GM21367 (cell line): Measurements from ENCODE around the gene LURAP1L.

ENCODE experiments used
- ATAC-seq: cut with Tn5 transposase; IDR thresholded peaks from one replicate; pipeline ENCODE4 v1.9.1; 2021; ENCODE audit not compliant: unreplicated experiment

LURAP1L gene

DNA sequence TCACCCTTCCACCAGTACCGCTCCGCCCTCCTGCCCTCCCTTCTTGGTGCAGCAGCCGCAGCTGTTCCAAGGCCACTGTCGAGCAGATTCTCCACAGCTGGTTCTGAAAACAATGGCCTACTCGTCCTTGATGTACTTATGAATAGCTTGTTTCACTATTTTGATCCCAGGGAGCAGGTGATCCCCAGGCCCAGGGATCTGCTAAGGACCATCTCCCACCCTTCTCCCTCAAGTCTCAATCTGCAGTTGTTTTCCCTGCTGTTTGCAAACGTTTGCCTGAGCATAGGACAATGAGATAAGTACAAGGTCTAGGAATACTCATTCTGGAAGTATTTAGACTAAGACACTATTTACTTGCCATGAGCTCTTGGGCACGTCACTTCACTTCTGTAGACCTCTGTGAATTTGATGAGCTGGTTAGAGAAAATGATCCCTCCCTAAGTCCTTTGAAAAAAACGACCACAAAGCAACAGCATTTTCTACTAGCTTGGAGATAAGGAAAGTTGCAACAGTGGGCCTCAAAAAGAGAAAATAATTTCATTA, 1.8 kb downstream of the LURAP1L start:
- ATAC-seq: no peak

GRCh38 chr9:12777121-12778022, 2.6 kb downstream of the LURAP1L start:
- no peak for ATAC-seq

DNA sequence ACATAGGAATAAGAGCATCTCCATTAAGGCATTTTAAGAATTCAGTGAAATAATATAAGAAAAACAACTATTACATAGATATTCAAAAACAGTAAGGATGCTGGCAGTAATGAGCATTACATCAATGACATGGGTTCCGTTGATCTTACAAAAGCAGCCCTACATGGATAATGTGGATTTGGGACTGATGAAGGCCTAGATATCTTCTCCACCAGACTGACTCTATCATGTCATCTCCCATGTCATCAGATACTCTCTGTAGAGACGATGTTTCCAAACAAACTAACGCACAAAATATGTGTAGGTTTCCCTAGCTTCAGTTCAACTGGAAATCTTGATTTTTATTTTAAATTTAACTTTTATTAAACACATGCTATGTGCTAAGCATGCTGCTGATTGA, 3.6 kb downstream of the LURAP1L start:
- ATAC-seq: no peak

DNA sequence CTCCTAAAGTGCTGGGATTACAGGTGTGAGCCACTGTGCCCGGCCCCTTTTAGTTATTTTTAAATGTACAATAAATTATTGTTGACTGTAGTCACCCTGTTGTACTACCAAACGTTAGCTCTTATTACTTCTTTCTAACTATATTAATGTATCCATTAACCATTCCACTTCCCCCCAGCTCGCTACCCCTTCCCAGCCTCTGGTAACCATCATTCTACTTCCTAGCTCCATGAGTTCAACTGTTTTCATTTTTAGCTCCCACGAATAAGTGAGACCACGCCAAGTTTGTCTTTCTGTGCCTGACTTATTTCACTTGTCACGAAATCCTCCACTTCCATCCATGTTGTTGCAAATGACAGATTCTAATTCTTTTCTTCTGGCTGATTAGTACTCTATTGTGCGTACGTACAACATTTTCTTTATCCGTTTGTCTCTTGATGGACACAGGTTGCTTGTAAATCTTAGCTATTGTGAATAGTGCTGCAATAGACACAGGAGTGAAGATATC, 6.5 kb downstream of the LURAP1L start:
- no peak for ATAC-seq

- no peak for ATAC-seq
Observed at GRCh38 chr9:12783767-12784460, 9.1 kb downstream of the LURAP1L start.

GRCh38 chr9:12784461-12785259, 9.8 kb downstream of the LURAP1L start:
- ATAC-seq: no peak

GRCh38 chr9:12785260-12785770, 10.5 kb downstream of the LURAP1L start:
- ATAC-seq: no peak

DNA sequence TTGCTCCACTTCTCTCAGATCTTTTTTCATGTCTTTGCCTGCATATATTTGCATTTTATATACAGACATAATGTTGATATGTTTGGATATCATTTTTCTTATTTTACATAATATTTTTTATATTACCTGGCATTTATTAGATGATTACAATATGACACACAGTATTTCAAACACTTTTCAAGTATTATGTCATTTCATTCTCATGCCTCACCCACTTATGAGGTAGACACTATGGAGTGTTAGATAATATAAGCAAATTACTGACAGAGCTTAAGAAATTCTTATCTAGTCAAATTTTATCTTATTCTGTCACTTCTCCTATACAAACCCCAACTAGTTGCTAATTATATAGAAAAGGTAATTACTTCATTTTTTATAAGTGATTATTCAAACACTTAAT, 11.1 kb downstream of the LURAP1L start:
- ATAC-seq: no peak

DNA sequence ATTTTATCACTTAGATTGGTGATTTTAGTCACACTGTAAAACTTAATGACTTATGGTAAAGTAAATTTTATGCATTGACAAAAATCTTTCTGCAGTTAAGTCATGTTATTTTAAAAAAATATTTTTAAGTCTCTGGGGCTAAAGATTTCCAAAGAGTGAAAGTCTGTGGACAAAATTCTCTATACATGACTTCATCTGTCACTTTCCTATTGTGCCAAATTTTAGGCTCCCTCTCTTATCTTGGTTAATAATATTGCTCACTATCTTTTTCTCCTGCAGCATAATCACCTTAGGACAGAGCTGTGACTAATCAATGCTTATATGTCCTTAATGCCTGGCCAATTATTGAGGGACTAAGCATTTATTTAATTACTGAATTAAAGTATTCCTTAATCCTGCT, 15.2 kb downstream of the LURAP1L start:
- ATAC-seq: no peak

GRCh38 chr9:12790883-12791282, 16.1 kb downstream of the LURAP1L start:
- no peak for ATAC-seq

DNA sequence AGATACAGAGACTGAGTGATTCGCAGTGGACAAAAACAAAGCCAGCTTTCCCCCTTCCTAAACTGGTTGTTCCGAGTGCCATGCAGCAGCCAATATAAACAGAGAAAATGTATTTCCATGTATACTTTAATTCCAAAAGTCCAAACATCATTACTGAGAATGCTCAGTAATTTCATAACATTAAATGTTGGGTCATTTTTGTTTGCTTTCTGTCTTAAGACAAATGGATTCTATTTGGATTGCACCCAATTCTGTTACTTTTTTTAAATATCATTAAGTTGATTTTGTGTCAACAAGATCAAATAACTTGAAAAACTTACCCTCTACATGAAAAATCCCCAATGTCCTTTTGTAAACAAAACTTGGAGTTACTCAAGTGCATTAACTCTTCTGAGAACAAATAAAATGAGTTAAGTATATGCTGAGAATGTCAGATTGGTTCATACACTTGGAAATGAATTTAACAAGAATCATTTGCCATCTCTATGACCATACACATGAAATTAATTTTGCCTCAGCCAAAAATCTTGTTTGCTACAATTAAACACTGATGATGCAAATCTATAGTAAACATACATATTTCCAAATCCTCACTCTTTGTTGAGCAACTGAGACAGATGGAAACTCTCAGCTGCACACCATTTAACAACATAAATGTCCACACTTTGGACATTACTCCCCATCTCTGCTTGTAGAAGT, 19.4 kb downstream of the LURAP1L start:
- ATAC-seq: no peak

DNA sequence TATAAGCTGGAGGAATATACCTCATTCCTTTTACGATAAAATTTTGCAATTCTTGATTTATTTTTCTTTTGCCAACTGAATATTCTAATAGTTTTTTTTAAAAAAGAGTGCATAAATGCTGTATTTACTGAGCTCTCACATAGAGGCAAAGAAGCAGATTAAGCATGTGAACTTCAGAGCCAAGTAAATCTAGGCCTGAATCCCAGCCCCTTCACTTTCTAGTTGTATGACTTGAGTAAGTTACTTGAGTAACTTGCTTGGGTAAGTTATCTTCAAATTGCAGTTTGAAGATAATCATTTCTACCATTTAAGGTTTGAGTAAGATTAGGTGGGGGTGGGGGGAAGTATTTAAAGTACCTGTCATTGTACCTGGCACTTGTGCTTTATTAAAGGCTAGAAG, 21.8 kb downstream of the LURAP1L start:
- no peak for ATAC-seq

DNA sequence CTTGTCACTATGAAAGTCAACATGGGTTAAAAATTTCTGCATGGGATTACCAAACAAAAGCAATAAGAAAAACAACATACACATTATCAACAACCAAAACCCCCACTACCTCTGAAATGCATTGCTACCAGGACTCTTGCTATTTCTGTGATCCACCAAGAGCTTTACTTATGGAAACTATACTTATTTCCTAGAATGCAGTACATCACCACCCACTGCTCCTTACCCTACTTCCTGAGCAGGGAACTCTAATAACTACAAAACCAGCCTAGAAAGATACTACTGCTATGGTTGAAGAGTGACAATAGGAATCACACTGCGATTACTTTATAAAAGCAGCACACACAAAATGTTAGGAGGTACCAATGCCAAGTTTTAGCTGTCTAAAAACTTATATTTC, 22.2 kb downstream of the LURAP1L start:
- no peak for ATAC-seq

- ATAC-seq: no peak
Observed at GRCh38 chr9:12798066-12798770, 23.4 kb downstream of the LURAP1L start.

DNA sequence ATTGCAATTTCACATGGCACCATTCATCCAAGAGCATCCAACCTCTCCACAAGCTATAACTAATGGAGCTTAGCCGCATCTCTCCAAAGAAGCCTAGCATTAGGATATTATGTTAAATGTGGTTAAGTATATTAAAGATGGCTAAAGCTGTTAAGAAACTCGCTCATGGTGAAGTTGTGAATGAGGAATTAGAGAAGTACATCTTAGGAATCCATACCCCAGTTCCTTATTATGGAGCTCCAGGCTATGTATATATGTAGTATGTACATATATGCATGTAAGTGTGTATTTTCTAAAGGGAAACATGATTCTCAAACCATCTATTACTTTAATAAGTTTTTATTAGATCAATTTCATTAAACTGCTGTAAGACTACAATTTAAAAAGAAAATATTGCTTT, 26.4 kb downstream of the LURAP1L start:
- no peak for ATAC-seq

- ATAC-seq: no peak
Observed at GRCh38 chr9:12801663-12802062, 26.8 kb downstream of the LURAP1L start.

GRCh38 chr9:12802093-12802492, 27.3 kb downstream of the LURAP1L start:
- ATAC-seq: no peak

GRCh38 chr9:12808569-12808968, 33.7 kb downstream of the LURAP1L start:
- ATAC-seq: no peak

GRCh38 chr9:12809720-12810119, 34.9 kb downstream of the LURAP1L start:
- no peak for ATAC-seq

DNA sequence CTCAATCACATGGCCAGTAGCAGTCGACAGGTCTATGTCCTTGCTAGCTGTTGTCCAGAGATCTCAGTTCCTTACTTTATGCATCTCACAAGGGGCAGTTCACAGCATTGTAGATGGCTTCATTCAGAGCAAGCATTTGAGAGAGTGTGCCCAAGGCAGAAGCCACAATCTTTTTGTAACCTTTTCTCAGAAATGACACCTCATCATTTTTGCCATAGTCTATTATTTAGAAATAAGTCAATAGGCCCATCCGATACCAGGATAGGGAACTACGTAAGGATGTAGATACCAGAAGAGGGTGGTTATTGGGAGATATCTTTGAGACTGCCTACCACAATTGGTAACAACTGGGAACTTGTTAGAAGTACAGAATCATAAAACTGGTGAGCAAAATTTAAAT, 37.1 kb downstream of the LURAP1L start:
- no peak for ATAC-seq
